Activated CD4-positive, CD25-positive, alpha-beta regulatory T cell treated with anti-CD3 and anti-CD28 coated beads, Interleukin-2, amount 50 U/mL, for 16 hours (primary cell): ENCODE measurements around the gene SPTLC3.

Source experiments
- DNase-seq: peaks from one replicate; pipeline ENCODE4 v3.0.0-alpha.2; 2020; ENCODE audit warnings: low read depth, low spot score

SPTLC3 gene

DNA sequence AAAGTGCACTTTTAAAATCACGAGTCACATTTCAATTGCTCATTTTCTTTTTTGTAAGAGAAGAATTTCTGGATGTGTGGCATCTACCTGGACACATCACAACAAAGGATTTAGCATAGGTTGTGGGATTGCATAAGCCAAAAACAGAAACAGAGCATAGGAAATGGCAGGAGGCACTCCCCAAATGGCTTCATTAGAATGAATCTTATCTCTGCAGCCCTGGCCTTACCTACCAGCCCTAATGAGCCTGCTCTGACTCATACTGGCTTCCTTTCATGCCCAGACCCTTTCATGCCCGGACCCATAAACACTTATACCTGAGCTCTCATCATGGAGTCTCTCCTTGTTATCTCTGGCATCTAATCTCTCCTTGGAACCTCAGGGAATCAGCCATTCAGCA is 23.9 kb upstream of the SPTLC3 start:
- no peak for DNase-seq

DNA sequence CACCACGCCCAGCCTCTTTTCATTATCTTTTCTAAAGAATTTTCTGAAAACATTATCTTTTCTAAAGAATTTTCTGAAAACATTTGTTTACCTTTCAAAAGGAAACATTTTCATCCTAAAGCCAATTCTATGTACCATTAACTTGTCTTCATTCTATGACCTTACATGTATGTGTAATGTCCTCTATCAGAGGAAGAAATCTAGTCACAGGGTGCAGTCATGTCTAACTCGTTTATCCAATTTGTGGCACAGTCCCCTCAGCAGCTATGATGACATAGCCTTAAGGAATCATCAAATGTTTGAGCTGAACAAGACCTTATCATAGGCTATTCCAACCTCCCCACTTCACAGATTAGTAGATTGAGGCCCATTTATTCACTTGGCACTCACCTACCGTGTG is 21.5 kb upstream of the SPTLC3 start:
- DNase-seq = no peak

DNA sequence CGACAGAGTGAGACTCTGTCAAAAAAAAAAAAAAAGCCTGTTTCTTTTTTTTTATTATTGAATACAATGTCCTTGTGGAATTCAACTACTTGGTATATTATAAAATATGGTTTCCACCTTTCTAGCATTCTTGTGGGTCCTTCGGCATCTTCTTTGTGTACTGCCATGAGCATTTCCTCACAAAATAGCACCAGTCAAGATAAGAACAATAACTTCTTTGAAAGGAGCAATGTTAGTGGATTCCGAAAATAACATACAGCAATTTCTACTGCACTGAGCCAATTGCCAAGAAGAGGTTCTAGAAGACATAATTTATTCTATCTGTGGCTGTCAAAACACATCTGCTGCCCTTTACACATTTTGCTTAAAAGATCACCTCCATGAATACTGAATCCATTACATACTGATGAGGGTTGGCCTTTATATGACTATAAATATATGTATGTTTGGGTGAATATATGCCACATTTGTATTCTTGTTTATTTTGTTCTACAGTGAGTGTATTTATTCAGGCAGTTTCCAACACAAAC is 19.1 kb upstream of the SPTLC3 start:
- no peak for DNase-seq

DNA sequence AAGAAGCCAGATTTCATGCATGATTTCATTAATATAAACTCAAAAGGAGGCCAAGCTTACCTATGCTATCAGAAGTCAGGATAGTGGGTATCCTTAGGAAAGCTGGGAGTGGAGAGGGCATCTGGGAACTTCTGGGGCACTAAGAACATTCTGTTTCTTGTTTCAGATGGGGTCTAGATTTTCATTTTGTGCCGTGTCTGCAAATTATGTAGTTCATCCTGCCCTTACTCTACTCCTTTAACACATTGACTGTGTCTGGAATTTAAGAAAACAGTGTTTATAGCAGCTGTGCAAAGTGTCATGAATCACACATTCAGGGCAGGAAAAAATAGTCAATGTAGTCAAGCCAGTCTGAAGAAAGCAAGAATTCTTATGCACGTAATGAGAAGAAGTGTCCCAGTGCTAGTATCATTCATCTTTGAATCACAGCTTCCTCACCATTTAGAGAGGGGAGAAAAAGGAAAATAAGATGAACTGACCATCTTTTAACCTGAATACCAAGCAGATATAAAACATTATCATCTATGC is 11.6 kb upstream of the SPTLC3 start:
- no peak for DNase-seq

DNA sequence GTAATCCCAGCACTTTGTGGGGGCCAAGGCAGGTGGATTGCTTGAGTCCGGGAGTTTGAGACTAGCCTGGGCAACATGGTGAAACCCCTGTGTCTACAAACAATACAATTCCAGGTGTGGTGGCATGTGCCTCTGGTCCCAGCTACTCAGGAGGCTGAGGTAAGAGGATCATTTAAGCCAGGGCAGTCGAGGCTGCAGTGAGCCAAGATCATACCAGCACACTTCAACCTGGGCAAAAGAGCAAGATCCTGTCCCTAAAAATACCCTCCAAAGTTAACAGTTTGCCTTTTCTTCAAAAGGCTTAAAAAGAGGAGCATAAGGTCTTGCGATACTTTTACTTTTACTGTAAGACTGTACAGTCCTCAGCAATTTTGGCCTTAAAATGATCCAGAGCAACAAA is 10.7 kb upstream of the SPTLC3 start:
- no peak for DNase-seq

DNA sequence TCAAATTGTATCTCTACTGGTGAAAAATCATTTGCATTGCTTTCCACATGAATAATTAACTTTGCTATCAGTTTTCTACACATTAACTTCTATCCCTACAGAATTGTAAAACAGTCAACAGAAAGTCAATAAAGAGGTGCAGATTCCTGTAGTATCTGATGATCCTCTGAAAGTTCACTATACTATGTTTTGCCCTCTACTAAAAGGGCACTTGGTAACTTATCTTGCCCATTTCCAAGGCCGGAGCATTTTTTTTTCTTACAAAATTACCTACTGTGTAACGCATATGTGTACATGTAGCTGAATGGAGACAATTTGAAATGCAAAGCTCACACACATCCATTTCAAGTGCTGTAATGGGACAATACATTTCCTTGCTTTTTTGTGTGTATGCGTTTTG is 9.6 kb upstream of the SPTLC3 start:
- DNase-seq = no peak

DNA sequence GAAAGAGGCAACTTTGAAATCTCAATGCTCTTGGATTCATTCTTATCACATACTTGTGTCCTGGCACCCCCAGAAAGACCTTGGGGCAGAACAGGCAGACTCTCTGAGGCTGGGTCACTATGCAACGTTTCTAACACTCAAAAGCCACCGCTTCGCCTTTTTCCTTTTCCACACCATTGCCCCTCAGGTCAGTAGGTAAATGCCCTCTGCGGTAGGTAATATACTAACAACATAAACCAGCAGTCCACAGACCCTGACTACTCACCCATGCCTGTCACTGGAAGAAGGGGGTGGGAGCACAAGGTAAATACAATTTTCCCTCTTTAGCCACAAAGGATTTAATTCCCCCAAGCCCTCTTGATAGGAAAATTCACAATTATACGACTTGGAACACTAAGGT is 6.5 kb upstream of the SPTLC3 start:
- no peak for DNase-seq

DNA sequence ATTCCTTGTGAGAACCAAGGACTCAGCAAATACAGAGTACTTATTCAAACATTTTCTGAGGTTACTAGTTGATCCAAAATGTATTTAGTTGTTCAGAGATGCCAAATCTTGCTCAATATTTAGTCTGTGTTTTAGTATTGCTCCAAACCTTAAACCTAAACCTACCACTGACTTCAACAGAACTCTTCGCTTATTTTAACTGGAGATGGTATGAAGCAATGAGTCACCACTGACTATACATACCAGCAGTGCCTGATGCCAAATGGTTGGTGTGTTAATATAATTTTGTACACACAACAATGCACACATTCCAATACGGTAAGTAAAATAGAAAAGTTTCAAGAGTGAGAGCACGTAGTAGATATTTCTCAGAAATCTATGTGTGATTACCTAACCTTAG is 1.9 kb upstream of the SPTLC3 start:
- no peak for DNase-seq

DNA sequence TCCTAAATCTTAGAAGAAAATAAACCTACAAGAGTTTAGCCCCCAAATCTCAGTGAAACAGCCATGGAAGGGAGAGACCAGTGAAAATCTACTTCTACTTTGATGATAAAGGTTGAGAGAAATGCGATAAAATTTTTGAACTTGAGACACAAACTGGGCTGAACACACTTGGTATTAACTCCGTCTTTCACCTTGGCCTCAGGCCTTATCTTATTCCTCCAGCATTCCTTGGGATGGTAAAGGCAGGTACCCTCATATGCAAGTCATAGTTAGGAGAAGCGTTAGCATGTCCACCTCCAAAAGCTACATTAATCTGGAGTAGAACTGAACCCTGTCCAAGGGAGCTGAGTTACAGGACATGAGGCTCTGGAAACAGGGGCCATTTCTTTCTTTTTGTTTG is 1.2 kb upstream of the SPTLC3 start:
- no peak for DNase-seq

DNA sequence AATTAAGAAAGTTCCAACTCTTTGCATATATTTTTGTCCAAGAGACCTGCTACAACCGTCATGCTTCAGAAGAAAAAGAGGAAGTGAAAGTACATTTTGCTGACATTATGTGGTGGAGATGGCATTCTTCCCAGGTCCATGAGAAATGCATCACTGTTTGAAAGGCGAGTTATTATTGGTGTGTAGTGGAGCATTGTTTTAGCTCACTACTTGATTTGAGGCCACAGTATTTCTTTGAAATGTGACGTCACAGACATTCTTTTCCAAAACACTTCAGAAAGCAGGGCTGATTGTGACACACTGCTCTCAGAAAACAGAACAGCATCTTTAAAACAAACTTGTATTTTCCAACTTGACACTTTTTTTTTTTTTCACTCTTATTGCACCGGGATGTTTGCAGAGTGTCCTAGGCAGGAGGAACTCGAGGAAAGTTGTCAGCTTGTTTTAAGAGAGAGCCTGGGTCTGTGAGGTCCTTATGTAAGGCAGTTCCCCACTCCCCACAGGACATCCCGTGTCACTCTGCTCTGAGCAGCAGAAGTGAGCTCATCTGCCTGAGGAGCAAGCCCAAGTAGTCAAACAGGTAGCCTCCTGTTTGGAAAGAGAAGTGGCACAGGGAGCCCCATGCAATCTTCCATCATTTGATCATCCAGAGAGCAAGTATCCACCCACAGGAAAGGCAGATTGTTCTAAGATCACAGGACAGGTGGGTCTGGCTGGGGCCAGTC is 1.1 kb downstream of the SPTLC3 start:
- DNase-seq = no peak

DNA sequence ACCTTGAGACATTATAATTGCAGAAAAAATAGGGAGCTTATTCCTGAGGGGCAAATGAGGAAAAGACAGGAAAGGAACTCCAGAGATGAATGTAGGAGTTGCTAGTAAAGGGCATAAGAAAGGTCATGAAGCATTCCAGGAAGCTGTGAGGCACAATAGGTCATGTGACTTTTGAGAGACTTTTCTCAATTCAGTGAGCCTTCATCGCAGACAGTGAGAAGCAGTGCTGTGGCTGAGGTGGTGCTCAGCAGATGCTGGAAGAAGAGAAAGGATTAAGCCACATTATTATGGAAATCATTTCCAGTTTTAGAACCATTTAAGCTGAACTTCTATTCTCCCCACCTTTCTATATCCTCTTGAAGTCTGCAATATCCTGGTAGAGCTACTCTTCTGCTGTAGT is 4.1 kb downstream of the SPTLC3 start:
- DNase-seq = no peak

DNA sequence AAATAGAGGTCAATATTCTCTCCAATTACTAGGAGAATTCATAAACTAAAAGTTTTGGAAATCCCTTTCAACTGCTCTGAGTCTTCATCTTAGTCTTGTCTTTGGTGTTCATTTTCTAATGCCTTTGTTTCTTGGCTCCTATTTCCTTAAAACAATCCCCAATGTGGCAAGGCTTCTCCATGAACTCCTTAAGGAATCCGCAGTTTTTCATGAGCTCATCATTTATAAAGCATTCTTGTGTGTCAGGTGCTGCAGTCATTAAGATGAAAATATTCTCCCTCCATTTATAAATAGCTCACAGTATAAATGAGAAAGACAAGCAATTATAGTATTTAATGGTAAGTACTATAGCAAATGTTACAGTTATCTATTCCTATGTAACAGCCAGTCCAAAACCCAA is 4.6 kb downstream of the SPTLC3 start:
- no peak for DNase-seq

DNA sequence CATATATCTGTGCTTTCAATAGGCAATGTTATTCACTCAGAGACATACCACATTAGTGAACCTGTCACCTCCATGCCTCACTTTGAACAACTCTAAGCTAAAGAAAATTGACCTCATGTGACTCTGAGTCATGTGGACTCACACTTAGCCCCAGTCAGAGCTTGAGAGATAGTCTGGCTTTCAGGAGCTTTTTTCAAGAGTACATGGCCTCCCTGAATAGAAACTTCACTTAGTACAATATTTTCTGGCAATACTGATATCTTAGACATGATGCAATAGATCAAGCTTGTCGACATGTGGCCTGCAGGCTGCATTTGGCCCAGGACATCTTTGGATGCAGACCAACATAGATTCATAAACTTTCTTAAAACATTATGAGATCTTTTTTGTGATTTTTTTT is 8.5 kb downstream of the SPTLC3 start:
- DNase-seq = no peak

DNA sequence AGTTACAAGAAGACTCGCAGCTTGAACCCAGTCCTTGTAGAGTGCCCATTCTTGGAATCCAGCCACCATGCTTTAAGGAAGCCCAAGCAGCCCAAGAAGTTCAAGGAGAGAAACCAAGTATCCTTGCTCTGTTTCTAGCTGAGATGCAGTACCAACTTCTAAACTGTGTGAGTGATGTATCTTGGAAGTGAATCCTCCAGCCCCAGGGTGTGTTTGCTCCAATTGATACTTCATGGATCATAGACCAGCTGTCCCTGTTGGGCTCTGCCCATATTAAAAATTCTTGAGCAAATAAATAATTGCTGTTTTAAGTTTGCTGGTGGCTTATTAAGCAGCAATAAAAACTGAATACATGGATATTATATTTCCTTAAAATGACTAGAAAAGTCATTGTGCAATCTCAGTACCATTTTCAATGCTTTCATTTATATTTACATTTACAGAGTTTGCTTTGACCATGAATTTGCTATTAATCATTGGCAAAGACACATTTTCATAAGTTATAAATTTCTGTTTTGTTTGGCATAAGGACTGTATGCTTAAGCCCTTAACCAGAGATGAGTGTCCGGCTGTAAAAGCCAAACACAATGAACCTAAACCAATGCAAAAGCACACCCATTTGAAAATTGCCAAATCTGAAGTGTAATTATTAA is 9.2 kb downstream of the SPTLC3 start:
- DNase-seq = no peak

DNA sequence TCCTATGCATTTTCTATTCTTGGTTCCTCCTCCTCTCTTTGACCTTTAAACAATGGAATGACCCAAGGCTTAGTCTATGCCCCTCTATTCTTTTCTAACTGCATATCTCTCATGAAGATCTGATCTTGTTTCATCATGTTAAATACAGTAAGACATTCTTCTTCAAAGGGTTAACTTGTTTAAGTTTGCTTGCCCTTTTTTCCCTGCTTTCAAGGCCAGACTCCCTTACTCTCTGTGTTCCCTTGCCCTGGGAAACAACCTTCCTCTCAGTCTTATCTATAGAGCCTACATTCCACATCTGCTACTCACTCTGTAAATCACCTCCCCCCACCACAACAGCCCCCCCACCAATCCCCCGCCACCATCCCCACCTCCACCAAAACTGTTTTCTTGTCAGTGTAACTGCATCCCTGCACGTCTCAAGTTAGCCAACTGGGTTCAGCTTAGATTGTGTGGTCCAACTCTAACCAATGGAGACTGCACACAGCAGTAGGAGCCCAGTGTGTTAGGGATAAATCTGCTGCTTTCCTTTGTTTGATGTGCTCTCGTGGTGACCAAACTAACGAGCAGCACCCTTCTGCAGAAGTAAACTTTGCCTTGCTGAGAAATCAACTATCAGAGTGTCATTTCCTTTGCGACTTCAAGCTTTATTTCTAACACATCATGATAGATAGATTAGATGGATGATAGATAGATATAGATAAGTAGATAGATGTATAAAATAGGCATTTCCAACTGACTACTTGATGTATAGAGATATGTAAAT is 12.6 kb downstream of the SPTLC3 start:
- DNase-seq = no peak

DNA sequence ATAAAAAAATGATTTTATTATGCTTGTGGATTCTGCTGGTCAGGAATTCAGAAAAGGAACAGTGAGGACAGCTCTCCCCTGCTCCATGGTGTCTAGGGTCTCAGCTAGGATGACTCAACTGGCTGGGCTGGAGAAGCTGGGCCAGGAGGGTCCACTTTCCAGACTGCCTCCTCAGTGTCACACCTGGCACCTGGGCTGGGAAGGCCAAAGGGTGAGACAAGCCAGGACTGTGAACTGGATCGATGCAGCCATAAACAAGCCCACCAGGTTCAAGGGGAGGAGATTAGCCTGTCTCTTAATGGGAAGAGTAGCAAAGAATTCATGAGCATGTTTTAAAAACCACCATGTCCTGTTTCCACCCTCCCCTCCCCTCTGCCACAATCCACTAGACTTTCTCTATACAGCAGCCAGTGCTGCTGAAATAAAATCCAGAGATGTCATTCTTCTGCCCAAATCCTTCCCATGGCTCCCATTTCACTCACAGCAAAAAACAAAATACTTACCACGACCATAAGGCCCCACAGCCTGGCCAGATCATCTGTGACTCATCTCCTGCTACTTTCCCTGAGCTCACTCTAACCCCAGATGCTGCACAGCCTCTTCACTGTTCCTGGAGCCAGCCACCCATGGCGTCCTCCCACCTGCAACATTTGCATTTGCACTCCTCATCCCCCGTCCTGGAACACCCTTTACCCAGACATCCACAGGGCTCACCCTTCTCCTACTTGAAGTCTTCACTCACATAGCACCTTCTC is 13.8 kb downstream of the SPTLC3 start:
- no peak for DNase-seq

DNA sequence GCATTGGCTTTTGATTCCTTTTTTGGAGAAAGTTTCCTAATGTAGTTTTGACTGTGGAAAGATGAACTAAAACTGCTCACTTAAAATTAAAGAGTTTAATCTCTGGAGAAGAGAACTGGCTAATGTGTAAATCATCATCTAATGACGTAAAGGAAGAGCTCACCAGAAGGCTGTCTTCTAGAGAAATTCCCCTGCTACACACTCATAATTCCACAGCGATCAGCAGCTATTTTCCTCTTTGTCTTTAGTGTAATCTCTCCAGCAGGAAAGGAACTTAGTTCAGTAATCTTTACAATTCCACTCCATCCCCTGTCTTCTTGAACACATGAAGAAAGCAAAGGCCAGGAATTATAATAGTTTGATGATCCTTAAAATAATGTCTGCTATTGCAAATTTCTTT is 15.8 kb downstream of the SPTLC3 start:
- no peak for DNase-seq

DNA sequence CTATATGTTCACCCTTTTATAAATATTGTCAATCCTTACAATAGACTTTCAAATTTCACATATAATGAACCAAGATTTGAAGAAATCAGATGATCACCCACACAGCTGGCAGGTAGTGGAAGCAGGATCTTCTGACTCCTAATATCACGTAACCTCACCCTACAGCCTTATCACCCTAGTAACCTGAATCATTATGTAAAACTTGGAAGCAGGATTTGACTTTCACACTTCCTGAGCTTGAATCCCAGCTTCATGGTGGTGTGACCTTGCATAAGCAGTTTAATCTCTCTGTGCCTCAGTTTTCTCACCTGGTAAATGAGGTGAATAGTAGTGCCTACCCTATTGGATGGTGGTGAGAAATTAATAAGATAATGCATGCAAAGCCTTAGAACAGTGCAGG is 16.4 kb downstream of the SPTLC3 start:
- no peak for DNase-seq

DNA sequence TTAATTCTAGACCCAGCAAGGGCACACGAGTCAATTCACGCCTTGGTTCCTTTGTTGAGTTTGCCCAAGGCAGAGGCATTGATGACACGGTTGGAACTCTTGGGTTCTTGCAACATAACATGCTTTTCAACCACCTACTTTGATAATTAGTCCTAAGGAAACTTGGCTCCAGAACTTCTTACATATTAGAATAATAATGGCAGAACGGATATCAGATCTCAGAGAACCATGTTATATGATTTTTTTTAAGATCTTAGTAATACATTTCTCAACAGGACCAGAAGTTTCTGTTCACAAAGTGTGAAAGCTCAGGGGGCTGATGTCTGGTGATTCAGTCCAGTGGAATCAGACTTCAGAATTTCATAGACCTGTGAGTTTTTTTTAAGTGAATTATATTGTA is 19.2 kb downstream of the SPTLC3 start:
- DNase-seq = no peak

DNA sequence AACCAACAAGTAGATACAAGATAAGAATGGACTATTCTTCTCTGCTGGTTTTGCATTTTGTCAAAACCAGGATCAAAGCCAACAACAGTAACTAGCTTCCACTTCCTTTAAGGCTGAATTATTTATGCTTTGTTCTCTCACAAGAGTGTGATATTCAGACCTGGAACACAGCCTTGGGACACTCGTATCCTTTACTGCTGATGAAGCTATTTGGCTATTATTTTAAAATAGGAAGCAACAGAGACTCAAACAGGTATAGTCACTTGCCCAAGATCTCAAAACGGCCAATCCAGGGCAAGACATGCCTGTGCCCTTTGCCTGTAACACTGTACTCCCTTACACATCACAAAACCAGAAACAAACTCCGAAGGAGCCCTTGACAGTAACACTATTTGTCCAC is 19.9 kb downstream of the SPTLC3 start:
- no peak for DNase-seq

DNA sequence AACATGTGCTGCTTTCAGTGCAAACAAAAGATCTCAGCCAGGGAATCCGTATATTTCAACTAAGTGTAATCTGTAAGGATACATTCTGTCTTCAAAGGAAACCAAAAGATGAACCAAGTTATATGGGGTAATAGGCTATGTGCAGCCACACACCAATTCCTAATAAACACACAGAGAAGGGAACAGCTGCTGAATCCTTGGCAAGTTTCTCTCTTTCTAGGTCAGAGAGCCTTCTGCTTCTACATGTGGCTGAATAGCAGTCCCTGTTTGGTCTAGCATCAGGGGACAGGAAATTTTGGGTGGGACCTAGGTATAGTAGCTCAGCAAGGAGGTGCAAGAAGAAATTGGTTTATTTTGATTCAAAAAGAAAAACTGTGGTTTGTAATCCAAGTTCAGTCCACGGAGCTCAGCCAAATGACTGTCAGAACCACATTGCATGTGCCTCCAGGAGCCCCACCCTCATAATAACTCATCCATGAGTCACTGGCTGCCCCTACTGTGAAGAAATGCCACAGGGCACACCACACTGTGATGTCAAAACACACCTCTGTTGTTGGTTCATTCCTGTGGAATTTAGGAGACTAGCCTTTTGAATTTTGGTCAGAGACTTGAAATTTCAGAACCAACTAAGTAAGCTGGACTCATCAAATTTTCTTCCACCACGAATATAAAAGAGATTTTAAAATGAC is 21.1 kb downstream of the SPTLC3 start:
- DNase-seq = no peak
